ENCODE data around the gene AKAP6. TPM values are rescaled to one million over a fixed set of nuclear protein-coding genes. Genes with fewer than 3 reads are reported as not detected.
A peak's percentile ranks its signal among the peaks of the same experiment; 100 is the strongest.

Gene AKAP6
- total RNA-seq, 2 experiments from 2014 or later = 1.2 to 1.4 TPM

DNA sequence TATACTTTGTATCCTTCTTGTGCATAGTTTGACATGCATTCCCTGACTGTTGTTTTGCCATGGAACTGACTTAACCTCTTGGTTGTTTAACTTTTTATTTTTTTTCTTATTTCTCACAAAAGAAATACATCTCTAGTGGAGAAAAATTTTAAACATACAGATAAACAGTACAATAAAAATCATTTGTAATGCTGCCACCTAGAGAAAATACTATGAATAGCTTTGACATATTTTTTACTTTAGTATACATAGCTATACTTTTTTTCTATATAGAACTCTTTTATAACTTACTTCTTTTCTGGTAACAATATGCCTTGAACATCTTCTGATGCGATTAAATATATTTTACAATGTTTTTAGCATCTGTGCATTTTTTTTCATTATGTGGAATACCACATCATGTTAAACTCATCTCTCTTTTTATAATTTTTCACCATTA, 184.5 kb downstream of the AKAP6 start:
- H3K27ac Mint-ChIP-seq = no peak overlapping the region
- intact Hi-C loops (cut with micrococcal nuclease) = no loop called here
- no peaks in the 10 kb centered on the region for H3K9me3 Mint-ChIP-seq
- H3K36me3 Mint-ChIP-seq (ENCODE audit: low read depth) = no peaks in the 10 kb centered on the region
- DNase-seq = no peak
- ChIA-PET POLR2A (no interaction called here), CTCF (interaction anchor here (0.8 to 3.5 kb wide), 3 partner anchors 11 to 19 kb away, joined by 3 to 24 read pairs (median 3); no protein-coding TSS in a partner anchor)
- ATAC-seq = no peak
- no peaks in the 10 kb centered on the region for H3K4me1 Mint-ChIP-seq (ENCODE audit: low read depth)
- peaks cover 1% of the 10 kb centered on the region for H3K27me3 Mint-ChIP-seq
- H3K4me3 Mint-ChIP-seq = no peak overlapping the region
- peak; percentile 49 for TF ChIP-seq CTCF (IDR thresholded peaks at IDR 0.05)

DNA sequence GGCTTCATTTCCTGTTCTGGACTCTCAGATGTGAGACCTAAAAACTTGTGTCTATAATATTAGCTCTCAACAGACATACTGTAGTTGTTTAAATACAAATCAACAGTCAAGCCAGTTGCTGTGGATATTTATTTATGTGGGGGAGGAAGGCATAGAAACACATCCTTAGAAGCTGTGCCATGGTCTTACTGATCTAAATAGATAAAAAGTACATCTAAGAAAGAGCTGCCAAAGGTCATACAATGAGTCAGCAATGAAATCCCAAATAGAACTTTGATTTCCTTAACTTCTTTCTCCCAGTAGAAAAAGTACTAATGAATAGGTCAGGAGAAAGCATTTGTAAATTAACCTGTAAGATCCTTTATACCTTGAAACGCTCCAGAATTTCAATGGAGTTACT, 185.1 kb downstream of the AKAP6 start:
- ATAC-seq = no peak
- H3K4me3 Mint-ChIP-seq = no peak overlapping the region
- H3K9me3 Mint-ChIP-seq = no peaks in the 10 kb centered on the region
- POLR2A ChIA-PET = no interaction called here
- CTCF ChIA-PET = interaction anchor here (1.3 to 3.5 kb wide), 2 partner anchors 11 to 20 kb away, joined by 3 to 24 read pairs; no protein-coding TSS in a partner anchor
- peaks cover 1% of the 10 kb centered on the region for H3K27me3 Mint-ChIP-seq
- no peak overlapping the region for H3K27ac Mint-ChIP-seq
- intact Hi-C loops (cut with micrococcal nuclease) = no loop called here
- no peak for TF ChIP-seq CTCF (IDR thresholded peaks at IDR 0.05)
- DNase-seq = no peak
- H3K4me1 Mint-ChIP-seq (ENCODE audit: low read depth) = no peaks in the 10 kb centered on the region
- no peaks in the 10 kb centered on the region for H3K36me3 Mint-ChIP-seq (ENCODE audit: low read depth)

DNA sequence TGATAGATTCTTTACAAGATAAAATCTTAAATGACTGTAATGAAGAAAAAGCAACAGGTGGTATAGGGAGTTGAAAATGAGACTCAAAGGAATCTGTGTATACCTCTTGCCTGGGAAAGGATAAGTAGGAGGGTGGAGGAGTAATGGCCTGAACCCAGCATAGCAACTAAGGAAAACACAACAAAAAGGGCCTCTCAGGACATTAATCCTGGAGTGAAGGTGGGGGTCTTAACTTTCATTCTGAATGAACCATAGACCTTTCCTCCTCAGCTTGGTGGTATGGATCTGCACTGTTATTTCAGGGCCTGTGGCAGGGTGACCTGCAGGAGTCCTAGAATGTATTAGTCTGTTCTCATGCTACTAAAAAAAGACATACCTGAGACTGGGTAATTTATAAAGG, 185.6 kb downstream of the AKAP6 start:
- H3K4me1 Mint-ChIP-seq (ENCODE audit: low read depth) = no peaks in the 10 kb centered on the region
- peaks cover 1% of the 10 kb centered on the region for H3K27me3 Mint-ChIP-seq
- ATAC-seq (no peak), DNase-seq (no peak)
- H3K27ac Mint-ChIP-seq = no peak overlapping the region
- no peaks in the 10 kb centered on the region for H3K36me3 Mint-ChIP-seq (ENCODE audit: low read depth)
- POLR2A ChIA-PET = no interaction called here
- intact Hi-C loops (cut with micrococcal nuclease) = no loop called here
- H3K9me3 Mint-ChIP-seq = no peaks in the 10 kb centered on the region
- no peak overlapping the region for H3K4me3 Mint-ChIP-seq
- TF ChIP-seq CTCF (IDR thresholded peaks at IDR 0.05) = no peak
- CTCF ChIA-PET = interaction anchor here (1.3 to 3.5 kb wide), 2 partner anchors 12 to 20 kb away, joined by 3 to 24 read pairs; no protein-coding TSS in a partner anchor

DNA sequence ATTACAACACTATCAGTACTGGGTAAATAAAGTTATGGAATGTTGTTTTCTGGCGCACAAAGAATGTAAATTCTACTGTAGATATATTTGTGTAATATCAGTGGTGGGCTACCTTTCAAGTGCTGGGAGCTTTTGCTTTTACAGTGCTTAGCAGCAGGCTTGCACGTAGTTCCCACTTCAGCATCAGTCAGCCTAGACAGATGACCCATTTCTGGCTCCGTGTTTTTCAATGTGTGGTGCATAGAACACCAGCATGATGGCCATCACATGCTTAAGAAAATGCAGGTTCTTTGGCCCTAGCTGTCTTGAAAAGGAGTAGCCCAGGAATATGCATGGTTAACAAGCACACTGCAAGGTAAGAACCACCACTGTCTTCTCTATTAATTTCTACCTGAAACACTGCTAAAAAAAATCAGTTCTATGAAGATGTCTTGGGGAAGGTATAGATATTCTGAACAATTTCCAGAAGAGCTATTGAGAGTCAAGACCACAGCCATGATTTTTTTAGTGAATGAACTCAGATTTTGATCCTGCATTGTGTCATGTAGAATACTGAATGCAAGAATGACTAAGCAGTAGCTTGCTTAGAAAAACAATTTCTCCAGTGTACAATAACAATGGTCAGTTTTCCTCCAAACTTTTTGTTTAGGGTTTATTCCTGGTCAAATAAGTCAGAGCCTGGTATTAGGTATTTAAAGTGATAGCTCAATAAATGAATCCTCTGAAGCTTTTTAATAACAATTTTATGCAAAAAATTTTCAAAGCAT, 195.7 kb downstream of the AKAP6 start:
- CTCF ChIA-PET = interaction anchor here (0.8 to 1.0 kb wide), 2 partner anchors 11 to 36 kb away, joined by 3 read pairs; no protein-coding TSS in a partner anchor
- no peak for ATAC-seq
- no peaks in the 10 kb centered on the region for H3K4me1 Mint-ChIP-seq (ENCODE audit: low read depth)
- intact Hi-C loops (cut with micrococcal nuclease) = no loop called here
- H3K27ac Mint-ChIP-seq = no peak overlapping the region
- no peaks in the 10 kb centered on the region for H3K36me3 Mint-ChIP-seq (ENCODE audit: low read depth)
- POLR2A ChIA-PET = interaction anchor here (0.5 kb wide), 1 partner anchor 1914 kb away, joined by 5 read pairs; no protein-coding TSS in a partner anchor
- H3K9me3 Mint-ChIP-seq = peaks cover 5% of the 10 kb centered on the region
- no peak overlapping the region for H3K4me3 Mint-ChIP-seq
- no peak for TF ChIP-seq CTCF (IDR thresholded peaks at IDR 0.05)
- no peaks in the 10 kb centered on the region for H3K27me3 Mint-ChIP-seq
- DNase-seq = no peak

- Mint-ChIP-seq H3K9me3 (peaks cover 5% of the 10 kb centered on the region), H3K27me3 (no peaks in the 10 kb centered on the region), H3K27ac (no peak overlapping the region), H3K36me3 (ENCODE audit: low read depth) (no peaks in the 10 kb centered on the region), H3K4me1 (ENCODE audit: low read depth) (no peaks in the 10 kb centered on the region), H3K4me3 (no peak overlapping the region)
- no peak for ATAC-seq
- no peak for TF ChIP-seq CTCF (IDR thresholded peaks at IDR 0.05)
- DNase-seq = no peak
- intact Hi-C loops (cut with micrococcal nuclease) = no loop called here
- ChIA-PET POLR2A (no interaction called here), CTCF (interaction anchor here (1.3 kb wide), 1 partner anchor 14 kb away, joined by 3 read pairs; no protein-coding TSS in a partner anchor)
These were observed 196.5 kb downstream of the AKAP6 start for GRCh38 chr14:32525591-32525990.
